Measurements from ENCODE around the gene PARP9. TPM values are rescaled to one million over a fixed set of nuclear protein-coding genes. Genes with fewer than 3 reads are reported as not detected.
A peak's percentile ranks its signal among the peaks of the same experiment; 100 is the strongest.

Gene PARP9
- total and polyA plus RNA-seq, 2 of the 13 experiments (the other 11 are each of a cell fraction or from before 2014, with no cell fraction given), result 6.5 to 10.6 TPM

DNA sequence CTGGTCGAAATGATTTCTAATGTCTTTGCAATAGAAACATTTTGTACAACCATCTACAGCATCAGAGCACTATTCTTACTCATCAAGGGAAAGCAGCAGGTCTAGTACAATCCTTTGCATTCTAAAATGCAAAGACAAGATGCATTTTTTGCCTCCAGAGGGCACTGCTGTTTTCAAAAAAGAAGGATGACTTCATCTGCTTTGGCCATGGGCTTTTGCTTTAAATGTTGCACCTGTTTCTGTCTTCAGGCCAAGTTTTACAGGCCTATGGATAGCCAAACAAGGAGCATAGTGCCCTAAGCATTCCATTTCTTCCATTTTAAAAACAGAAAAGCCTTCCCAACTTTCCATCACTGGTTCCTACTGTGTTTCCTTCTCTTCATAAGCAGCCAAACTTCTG lies 3.4 kb downstream of the PARP9 start (continued):
- 0 out of 2 replicates have a peak, but pooled peaks have one; percentile 19 for TF ChIP-seq ZNF205 (CRISPR knock-in tag; IDR thresholded peaks at IDR 0.05)
- no peak for TF ChIP-seq ZNF790 (CRISPR knock-in tag; IDR thresholded peaks at IDR 0.05; ENCODE audit: borderline replicate concordance)
- TF ChIP-seq THAP7 (CRISPR knock-in tag; IDR thresholded peaks at IDR 0.05), result no peak
- TF ChIP-seq EEA1 (CRISPR knock-in tag; IDR thresholded peaks at IDR 0.05; ENCODE audit: borderline replicate concordance), result no peak
- no peak for TF ChIP-seq ZFP36L2 (CRISPR knock-in tag; IDR thresholded peaks at IDR 0.05)
- no peak for TF ChIP-seq ZNF354B (CRISPR knock-in tag; IDR thresholded peaks at IDR 0.05)
- no peak for TF ChIP-seq ZBTB33 (CRISPR knock-in tag; IDR thresholded peaks at IDR 0.05)
- TF ChIP-seq ZFYVE20 (CRISPR knock-in tag; IDR thresholded peaks at IDR 0.05; ENCODE audit: borderline replicate concordance, low read depth), result no peak
- 0 out of 2 replicates have a peak, but pooled peaks have one; percentile 27 for TF ChIP-seq SAP130 (CRISPR knock-in tag; IDR thresholded peaks at IDR 0.05; ENCODE audit: low read depth)
- TF ChIP-seq GABPA (IDR thresholded peaks at IDR 0.05; ENCODE audit: low read depth, low read length), result no peak
- no peak for TF ChIP-seq GABPA (CRISPR knock-in tag; IDR thresholded peaks at IDR 0.05; ENCODE audit: low read depth)
- TF ChIP-seq TARDBP (CRISPR knock-in tag; IDR thresholded peaks at IDR 0.05), result no peak
- TF ChIP-seq NAIF1 (CRISPR knock-in tag; IDR thresholded peaks at IDR 0.05; ENCODE audit: borderline replicate concordance), result no peak
- TF ChIP-seq ZFX (CRISPR knock-in tag; IDR thresholded peaks at IDR 0.05; ENCODE audit: low read depth), result no peak
- 0 out of 2 replicates have a peak, but pooled peaks have one; percentile 43 for TF ChIP-seq ERF (CRISPR knock-in tag; IDR thresholded peaks at IDR 0.05)
- TF ChIP-seq ZNF17 (CRISPR knock-in tag; IDR thresholded peaks at IDR 0.05), result no peak
- TF ChIP-seq, protein P1, sequence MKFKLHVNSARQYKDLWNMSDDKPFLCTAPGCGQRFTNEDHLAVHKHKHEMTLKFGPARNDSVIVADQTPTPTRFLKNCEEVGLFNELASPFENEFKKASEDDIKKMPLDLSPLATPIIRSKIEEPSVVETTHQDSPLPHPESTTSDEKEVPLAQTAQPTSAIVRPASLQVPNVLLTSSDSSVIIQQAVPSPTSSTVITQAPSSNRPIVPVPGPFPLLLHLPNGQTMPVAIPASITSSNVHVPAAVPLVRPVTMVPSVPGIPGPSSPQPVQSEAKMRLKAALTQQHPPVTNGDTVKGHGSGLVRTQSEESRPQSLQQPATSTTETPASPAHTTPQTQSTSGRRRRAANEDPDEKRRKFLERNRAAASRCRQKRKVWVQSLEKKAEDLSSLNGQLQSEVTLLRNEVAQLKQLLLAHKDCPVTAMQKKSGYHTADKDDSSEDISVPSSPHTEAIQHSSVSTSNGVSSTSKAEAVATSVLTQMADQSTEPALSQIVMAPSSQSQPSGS (CRISPR knock-in tag; IDR thresholded peaks at IDR 0.05), result peak; percentile 76
- no peak for TF ChIP-seq ZNF224 (CRISPR knock-in tag; IDR thresholded peaks at IDR 0.05)
- no peak for TF ChIP-seq SYNCRIP (IDR thresholded peaks at IDR 0.05; ENCODE audit: insufficient read depth, low read depth, low read length)
- no peak for TF ChIP-seq ZNF674 (CRISPR knock-in tag; IDR thresholded peaks at IDR 0.05; ENCODE audit: low read depth)
- no peak for TF ChIP-seq KLF15 (CRISPR knock-in tag; IDR thresholded peaks at IDR 0.05; ENCODE audit: borderline replicate concordance)
- peak; percentile 52 for TF ChIP-seq RAD21 (CRISPR knock-in tag; IDR thresholded peaks at IDR 0.05)
- no peak for TF ChIP-seq GABPB1 (CRISPR knock-in tag; IDR thresholded peaks at IDR 0.05)
- no peak for TF ChIP-seq NFYC (CRISPR knock-in tag; IDR thresholded peaks at IDR 0.05)
- no peak for TF ChIP-seq SIX4 (CRISPR knock-in tag; IDR thresholded peaks at IDR 0.05)
- no peak for TF ChIP-seq PCBP1 (IDR thresholded peaks at IDR 0.05; ENCODE audit: borderline replicate concordance, low read depth, low read length)
- peak; percentile 90 for TF ChIP-seq SMC3 (IDR thresholded peaks at IDR 0.05; ENCODE audit: low read length)
- TF ChIP-seq CTCF (CRISPR knock-in tag; IDR thresholded peaks at IDR 0.05), result peak; percentile 81
